CD4-positive, alpha-beta memory T cell (primary cell): Measurements from ENCODE around the gene FRMD4A. TPM values are rescaled to one million over a fixed set of nuclear protein-coding genes. Genes with fewer than 3 reads are reported as not detected.

Experiments used
- CTCF ChIA-PET: fragments of 350-600 bp; sonication (Branson Sonifier 250); formaldehyde crosslinking; loops from one replicate; lab custom pipeline; 2021; ENCODE audit warnings: inconsistent platforms; ENCODE audit not compliant: partially characterized antibody; lab: Charles Lee
- POLR2A ChIA-PET: fragments of 350-600 bp; sonication (Branson Sonifier 250); formaldehyde crosslinking; loops from one replicate; lab custom pipeline; 2021; ENCODE audit not compliant: partially characterized antibody; lab: Charles Lee
- DNase-seq, 5 donors: peaks; one replicate each; pipeline versions ENCODE4 v3.0.0 to v3.0.0-alpha.2; 2020 to 2022; ENCODE audit warnings: mixed read lengths in 1 of 5
- H3K27ac ChIP-seq: one replicate; pipeline ENCODE4 v1.7.0; 2013; ENCODE audit warnings: low read depth, low read length
- H3K27me3 ChIP-seq: 2 replicates; pipeline ENCODE4 v1.7.0; 2013; ENCODE audit warnings: mild to moderate bottlenecking, low read length, moderate library complexity; ENCODE audit not compliant: insufficient read depth
- H3K36me3 ChIP-seq: 2 replicates; pipeline ENCODE4 v1.7.0; 2013; ENCODE audit warnings: mild to moderate bottlenecking, low read length, moderate library complexity; ENCODE audit not compliant: insufficient read depth
- H3K4me1 ChIP-seq: 2 replicates; pipeline ENCODE4 v1.7.0; 2013; ENCODE audit warnings: mild to moderate bottlenecking, low read length, moderate library complexity; ENCODE audit not compliant: insufficient read depth
- H3K4me3 ChIP-seq, 2 donors: one replicate each; pipeline ENCODE4 v1.7.0; 2013; ENCODE audit warnings: low read length in 2 of 2, mild to moderate bottlenecking in 1 of 2
- H3K9me3 ChIP-seq, 2 donors: one replicate each; pipeline ENCODE4 v1.7.0; 2013; ENCODE audit warnings: low read length in 2 of 2, control low read depth in 1 of 2; ENCODE audit not compliant: control insufficient read depth in 1 of 2
- H3K27ac Mint-ChIP-seq, 7 donors: one replicate each; pipeline ENCODE4 v1.8.0; 2020 to 2021; ENCODE audit warnings: mixed read lengths in 7 of 7, mild to moderate bottlenecking in 6 of 7, inconsistent platforms in 3 of 7, moderate library complexity in 3 of 7
- H3K27me3 Mint-ChIP-seq, 2 donors: one replicate each; pipeline ENCODE4 v1.8.0; 2020 to 2021; ENCODE audit warnings: mixed read lengths in 2 of 2
- H3K36me3 Mint-ChIP-seq, 2 donors: one replicate each; pipeline ENCODE4 v1.8.0; 2020 to 2021; ENCODE audit warnings: mixed read lengths in 2 of 2, inconsistent platforms in 1 of 2, mild to moderate bottlenecking in 1 of 2
- H3K4me1 Mint-ChIP-seq, 4 donors: one replicate each; pipeline ENCODE4 v1.8.0; 2020 to 2021; ENCODE audit warnings: mixed read lengths in 4 of 4, mild to moderate bottlenecking in 1 of 4
- H3K4me3 Mint-ChIP-seq, 8 donors: one replicate each; pipeline ENCODE4 v1.8.0; 2020 to 2021; ENCODE audit warnings: mixed read lengths in 8 of 8, mild to moderate bottlenecking in 7 of 8, moderate library complexity in 6 of 8, inconsistent platforms in 3 of 8
- H3K9me3 Mint-ChIP-seq, 8 donors: one replicate each; pipeline ENCODE4 v1.8.0; 2020 to 2021; ENCODE audit warnings: mixed read lengths in 8 of 8, mild to moderate bottlenecking in 5 of 8, inconsistent platforms in 3 of 8, moderate library complexity in 1 of 8
- intact Hi-C: fragments of 100-400 bp; cut with micrococcal nuclease; formaldehyde crosslinking; loops from one replicate; pipeline ENCODE4 v1.15.1; 2023
- polyA plus RNA-seq, 2 donors: library from polyadenylated mRNA; unstranded; fragments of 300-500 nt; fragmentation: Illumina TruSeq; gene quantifications; one replicate each; pipeline ENCODE4 v1.2.3, GENCODE V29; 2021
- total RNA-seq, 2 experiments: library from RNA; stranded (reverse); gene quantifications; one replicate each; pipeline ENCODE4 v1.2.3, GENCODE V29; 2021

Gene FRMD4A
- total and polyA plus RNA-seq, 4 experiments from 2014 or later, result 0.89 to 2.4 (median 1.9) TPM; not detected in 1

- Histone ChIP-seq H3K9me3 (no peaks in the 10 kb centered on the region), H3K27ac (no peak overlapping the region), H3K4me3 (no peak overlapping the region), H3K4me1 (peaks cover 10% of the 10 kb centered on the region), H3K27me3 (no peaks in the 10 kb centered on the region), H3K36me3 (no peaks in the 10 kb centered on the region)
- Mint-ChIP-seq H3K4me1 (peaks cover 10 to 18% (median 13%) of the 10 kb centered on the region in 4 donors), H3K4me3 (no peak overlapping the region), H3K27me3 (no peaks in the 10 kb centered on the region), H3K9me3 (no peaks in the 10 kb centered on the region), H3K27ac (peak overlapping the region in 4 of 7 donors; percentile 11 to 65 (median 36)), H3K36me3 (peaks cover 20 to 25% of the 10 kb centered on the region in 2 donors)
- no peak for DNase-seq
- POLR2A ChIA-PET, result no interaction called here
- CTCF ChIA-PET, result interaction anchor here (1.2 to 1.3 kb wide), 2 partner anchors 8 to 13 kb away, joined by 3 to 4 read pairs; no protein-coding TSS in a partner anchor
- intact Hi-C loops, result no loop called here
Measured at GRCh38 chr10:13651969-13652720, 678.6 kb downstream of the FRMD4A start.

GRCh38 chr10:13650961-13651360 lies 679.8 kb downstream of the FRMD4A start:
- Mint-ChIP-seq H3K9me3 (no peaks in the 10 kb centered on the region), H3K4me1 (peaks cover 10 to 18% (median 16%) of the 10 kb centered on the region in 4 donors), H3K27ac (peak overlapping the region in 1 of 7 donors; percentile 28), H3K36me3 (peaks cover 26 to 32% of the 10 kb centered on the region in 2 donors), H3K4me3 (no peak overlapping the region), H3K27me3 (no peaks in the 10 kb centered on the region)
- Histone ChIP-seq H3K4me1 (peaks cover 10% of the 10 kb centered on the region), H3K9me3 (no peaks in the 10 kb centered on the region), H3K36me3 (no peaks in the 10 kb centered on the region), H3K27me3 (no peaks in the 10 kb centered on the region), H3K27ac (no peak overlapping the region), H3K4me3 (no peak overlapping the region)
- POLR2A ChIA-PET, result no interaction called here
- intact Hi-C loops, result no loop called here
- DNase-seq, result no peak
- CTCF ChIA-PET, result interaction anchor here (1.2 to 1.3 kb wide), 2 partner anchors 9 to 12 kb away, joined by 3 to 4 read pairs; no protein-coding TSS in a partner anchor

GRCh38 chr10:13649844-13650520 lies 680.7 kb downstream of the FRMD4A start:
- Mint-ChIP-seq H3K4me3 (no peak overlapping the region), H3K27me3 (no peaks in the 10 kb centered on the region), H3K36me3 (peaks cover 32 to 41% of the 10 kb centered on the region in 2 donors), H3K27ac (peak overlapping the region in 2 of 7 donors; percentile 24 to 52), H3K9me3 (peaks cover 0 to 2% (median 0%) of the 10 kb centered on the region in 8 donors), H3K4me1 (peaks cover 10 to 18% (median 16%) of the 10 kb centered on the region in 4 donors)
- Histone ChIP-seq H3K36me3 (no peaks in the 10 kb centered on the region), H3K27me3 (no peaks in the 10 kb centered on the region), H3K27ac (no peak overlapping the region), H3K9me3 (no peaks in the 10 kb centered on the region), H3K4me3 (no peak overlapping the region), H3K4me1 (peaks cover 10% of the 10 kb centered on the region)
- DNase-seq, result no peak
- CTCF ChIA-PET, result interaction anchor here (0.8 to 0.9 kb wide), 2 partner anchors 10 to 240 kb away, joined by 3 read pairs; no protein-coding TSS in a partner anchor
- POLR2A ChIA-PET, result no interaction called here
- intact Hi-C loops, result no loop called here

- Mint-ChIP-seq H3K27me3 (no peaks in the 10 kb centered on the region), H3K27ac (peak overlapping the region in 4 of 7 donors; percentile 51 to 68 (median 54)), H3K9me3 (peaks cover 0 to 2% (median 0%) of the 10 kb centered on the region in 8 donors), H3K4me1 (peaks cover 10 to 18% (median 16%) of the 10 kb centered on the region in 4 donors), H3K36me3 (peaks cover 39 to 52% of the 10 kb centered on the region in 2 donors), H3K4me3 (peak overlapping the region in 1 of 8 donors; percentile 45)
- DNase-seq, result peak in 2 of 5 donors; percentile 31 to 42
- Histone ChIP-seq H3K9me3 (no peaks in the 10 kb centered on the region), H3K36me3 (no peaks in the 10 kb centered on the region), H3K4me1 (peaks cover 10% of the 10 kb centered on the region), H3K27me3 (no peaks in the 10 kb centered on the region), H3K27ac (no peak overlapping the region), H3K4me3 (no peak overlapping the region)
- ChIA-PET POLR2A (no interaction called here), CTCF (no interaction called here)
- intact Hi-C loops, result no loop called here
Measured at GRCh38 chr10:13648425-13648824, 682.3 kb downstream of the FRMD4A start.

GRCh38 chr10:13644866-13645265 lies 685.9 kb downstream of the FRMD4A start:
- Mint-ChIP-seq H3K4me1 (peaks cover 10 to 18% (median 16%) of the 10 kb centered on the region in 4 donors), H3K36me3 (peaks cover 73 to 75% of the 10 kb centered on the region in 2 donors), H3K4me3 (no peak overlapping the region), H3K27me3 (no peaks in the 10 kb centered on the region), H3K27ac (no peak overlapping the region), H3K9me3 (peaks cover 7 to 28% (median 26%) of the 10 kb centered on the region in 8 donors)
- Histone ChIP-seq H3K9me3 (peaks cover 0 to 14% of the 10 kb centered on the region in 2 donors), H3K4me3 (no peak overlapping the region), H3K27me3 (no peaks in the 10 kb centered on the region), H3K36me3 (peaks cover 7% of the 10 kb centered on the region), H3K27ac (no peak overlapping the region), H3K4me1 (peaks cover 10% of the 10 kb centered on the region)
- intact Hi-C loops, result no loop called here
- ChIA-PET POLR2A (no interaction called here), CTCF (interaction anchor here (0.6 to 1.0 kb wide), 2 partner anchors 19 to 1449 kb away, joined by 3 read pairs; no protein-coding TSS in a partner anchor)
- no peak for DNase-seq

- H3K36me3 Mint-ChIP-seq, result peaks cover 76 to 80% of the 10 kb centered on the region in 2 donors
- ChIA-PET CTCF (no interaction called here), POLR2A (no interaction called here)
- peaks cover 3 to 9% (median 5%) of the 10 kb centered on the region in 4 donors for H3K4me1 Mint-ChIP-seq
- H3K4me3 Mint-ChIP-seq, result no peak overlapping the region
- Histone ChIP-seq H3K9me3 (peaks cover 0 to 14% of the 10 kb centered on the region in 2 donors), H3K4me1 (peaks cover 3% of the 10 kb centered on the region), H3K27me3 (no peaks in the 10 kb centered on the region), H3K4me3 (no peak overlapping the region), H3K27ac (no peak overlapping the region), H3K36me3 (peaks cover 16% of the 10 kb centered on the region)
- no peaks in the 10 kb centered on the region for H3K27me3 Mint-ChIP-seq
- peaks cover 7 to 28% (median 26%) of the 10 kb centered on the region in 8 donors for H3K9me3 Mint-ChIP-seq
- intact Hi-C loops, result no loop called here
- no peak for DNase-seq
- H3K27ac Mint-ChIP-seq, result no peak overlapping the region
Measured at GRCh38 chr10:13643016-13643415, 687.7 kb downstream of the FRMD4A start.

- no peak overlapping the region for H3K4me3 ChIP-seq
- Mint-ChIP-seq H3K4me3 (no peak overlapping the region), H3K9me3 (peaks cover 7 to 28% (median 26%) of the 10 kb centered on the region in 8 donors), H3K27ac (no peak overlapping the region), H3K4me1 (peaks cover 0 to 4% (median under 1%) of the 10 kb centered on the region in 4 donors), H3K27me3 (no peaks in the 10 kb centered on the region), H3K36me3 (peaks cover 83 to 86% of the 10 kb centered on the region in 2 donors)
- H3K27ac ChIP-seq, result no peak overlapping the region
- ChIA-PET POLR2A (no interaction called here), CTCF (no interaction called here)
- no peaks in the 10 kb centered on the region for H3K27me3 ChIP-seq
- DNase-seq, result no peak
- H3K36me3 ChIP-seq, result peaks cover 16% of the 10 kb centered on the region
- intact Hi-C loops, result no loop called here
- H3K4me1 ChIP-seq, result no peaks in the 10 kb centered on the region
- peaks cover 0 to 14% of the 10 kb centered on the region in 2 donors for H3K9me3 ChIP-seq
Measured at GRCh38 chr10:13642293-13642692, 688.4 kb downstream of the FRMD4A start.
